Fibroblast of lung (primary cell): ENCODE results near the gene G6PC3.

Experiments used
- CTCF ChIP-seq, 2 donors: IDR thresholded peaks in 1 of 2; conservative IDR thresholded peaks in 1 of 2; 1 replicate in 1 of 2; 2 replicates in 1 of 2; pipeline ENCODE4 v1.5.1; 2011 to 2012; ENCODE audit warnings: low read length in 2 of 2, control low read depth in 1 of 2, inconsistent platforms in 1 of 2, low read depth in 1 of 2, mild to moderate bottlenecking in 1 of 2
- EZH2 ChIP-seq: IDR thresholded peaks from 2 replicates; pipeline ENCODE4 v1.5.1; 2012; ENCODE audit warnings: low read length, control low read depth, mild to moderate bottlenecking; ENCODE audit errors: missing control alignments

GRCh38 chr17:44110823-44111633 is 40.5 kb downstream of the G6PC3 start:
- TF ChIP-seq CTCF (conservative IDR thresholded peaks at IDR 0.05 in 1 of 2, IDR thresholded peaks at IDR 0.05 in 1 of 2; ENCODE audit: low read depth in 1 of 2, low read length in 2 of 2): no peak
- TF ChIP-seq EZH2: no peak
